Measurements from ENCODE around the gene BAIAP2L2.

The BAIAP2L2 gene

DNA sequence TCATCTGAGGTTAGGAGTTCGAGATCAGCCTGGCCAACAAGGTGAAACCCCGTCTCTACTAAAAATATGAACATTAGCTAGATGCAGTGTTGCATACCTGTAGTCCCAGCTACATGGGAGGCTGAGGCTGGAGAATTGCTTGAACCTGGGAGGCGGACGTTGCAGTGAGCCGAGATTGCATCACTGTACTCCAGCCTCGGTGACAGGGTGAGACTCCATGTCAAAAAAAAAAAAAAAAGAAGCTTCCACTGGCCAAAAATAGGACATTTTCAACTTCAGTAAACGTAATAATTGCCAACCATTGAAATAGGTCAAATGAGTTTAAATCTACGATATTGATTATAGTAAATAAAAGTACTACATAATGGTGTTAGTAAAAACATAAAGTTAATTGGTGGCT, 6.8 kb downstream of the BAIAP2L2 start:
- Mint-ChIP-seq H3K9me3 (ENCODE audit: low read depth) (no peaks in the 10 kb centered on the region), H3K27ac (no peak overlapping the region), H3K4me3 (no peak overlapping the region), H3K36me3 (no peaks in the 10 kb centered on the region), H3K27me3 (no peaks in the 10 kb centered on the region), H3K4me1 (ENCODE audit: low read depth) (peaks cover 2% of the 10 kb centered on the region)

DNA sequence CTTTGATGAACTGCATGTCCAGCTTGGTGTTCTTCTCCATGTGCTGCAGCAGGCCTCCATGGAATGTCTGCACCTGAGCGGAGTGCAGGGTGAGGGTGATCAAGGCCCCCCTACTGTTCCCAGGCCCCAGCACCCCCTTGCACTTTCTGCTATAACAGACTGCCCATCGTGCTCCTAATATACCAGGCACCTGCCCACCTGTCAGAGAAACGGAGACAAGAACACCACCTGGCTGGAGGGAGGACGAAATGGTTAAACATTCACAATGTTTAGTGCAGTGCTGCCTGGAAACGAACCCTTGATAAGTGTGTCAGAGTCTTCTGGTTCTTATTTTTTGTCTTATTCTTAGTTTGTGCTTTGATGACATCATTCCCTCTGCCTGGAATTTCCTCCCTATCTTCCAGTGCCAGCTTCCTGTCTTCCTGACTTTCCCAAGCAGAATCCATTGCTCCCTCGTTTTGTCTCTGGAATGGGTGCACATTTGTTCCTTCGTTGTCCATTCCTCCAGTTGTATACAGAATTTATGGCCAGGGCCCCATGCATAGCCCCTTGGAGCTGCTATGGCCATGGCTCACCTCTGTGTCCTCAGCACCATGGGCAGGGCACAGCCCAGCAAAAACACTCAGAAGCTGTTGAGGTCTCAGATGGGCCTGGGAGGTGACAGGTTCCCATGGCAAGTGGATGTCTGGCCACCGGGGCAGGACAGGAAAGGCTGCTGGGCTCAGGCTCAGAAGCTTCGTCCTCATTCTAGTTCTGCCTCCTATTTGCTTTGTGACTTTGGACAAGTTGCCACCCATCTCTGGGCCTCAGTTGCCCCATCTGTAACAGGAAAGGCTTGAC, 11.9 kb downstream of the BAIAP2L2 start:
- peaks cover 8% of the 10 kb centered on the region for H3K36me3 Mint-ChIP-seq
- H3K4me3 Mint-ChIP-seq: no peak overlapping the region
- H3K27ac Mint-ChIP-seq: no peak overlapping the region
- H3K4me1 Mint-ChIP-seq (ENCODE audit: low read depth): no peaks in the 10 kb centered on the region
- H3K9me3 Mint-ChIP-seq (ENCODE audit: low read depth): no peaks in the 10 kb centered on the region
- no peaks in the 10 kb centered on the region for H3K27me3 Mint-ChIP-seq

DNA sequence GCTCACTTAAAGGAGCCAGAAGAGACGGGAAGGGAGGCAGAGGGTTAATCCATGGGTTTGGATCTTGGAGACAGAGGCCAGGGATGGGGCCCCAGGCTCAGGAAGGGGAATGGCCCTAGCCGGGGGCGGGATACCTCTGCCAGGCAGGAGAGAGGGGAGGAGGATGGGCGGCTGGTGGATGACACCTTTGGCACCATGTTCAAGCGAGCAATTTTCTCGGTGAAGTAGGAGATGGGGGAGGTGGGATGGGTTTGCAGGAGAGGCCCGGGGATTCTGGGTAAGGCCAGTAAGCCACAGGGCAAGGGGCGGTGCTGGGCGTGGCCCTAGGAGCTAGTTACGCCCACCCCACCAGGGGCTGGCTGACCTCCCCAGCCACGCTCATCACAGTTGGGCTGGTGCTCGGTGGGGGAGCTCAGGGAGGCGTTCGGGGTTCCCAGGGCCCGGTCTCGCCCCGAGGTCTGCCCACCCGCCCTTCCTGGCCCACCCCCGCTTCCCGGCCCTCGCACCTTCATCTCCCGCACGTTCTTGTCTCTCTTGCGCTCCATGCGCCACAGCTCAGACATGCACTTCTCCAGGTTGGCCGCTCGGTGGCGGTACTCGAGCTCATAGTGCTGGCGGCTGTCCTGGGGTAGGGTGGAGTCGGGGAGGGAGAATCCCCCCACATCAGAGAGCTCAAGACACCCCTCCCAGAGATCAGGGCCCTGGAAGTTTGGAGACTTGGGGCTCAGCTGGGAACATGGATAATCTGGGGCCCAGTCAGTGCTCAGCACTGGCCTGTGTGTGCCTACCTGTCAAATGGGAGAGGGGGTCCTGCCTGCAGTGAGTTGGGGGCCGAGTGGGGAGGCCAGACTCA, 12.7 kb downstream of the BAIAP2L2 start:
- Mint-ChIP-seq H3K9me3 (ENCODE audit: low read depth) (no peaks in the 10 kb centered on the region), H3K4me1 (ENCODE audit: low read depth) (no peaks in the 10 kb centered on the region), H3K27me3 (no peaks in the 10 kb centered on the region), H3K36me3 (peaks cover 8% of the 10 kb centered on the region), H3K27ac (no peak overlapping the region), H3K4me3 (no peak overlapping the region)

DNA sequence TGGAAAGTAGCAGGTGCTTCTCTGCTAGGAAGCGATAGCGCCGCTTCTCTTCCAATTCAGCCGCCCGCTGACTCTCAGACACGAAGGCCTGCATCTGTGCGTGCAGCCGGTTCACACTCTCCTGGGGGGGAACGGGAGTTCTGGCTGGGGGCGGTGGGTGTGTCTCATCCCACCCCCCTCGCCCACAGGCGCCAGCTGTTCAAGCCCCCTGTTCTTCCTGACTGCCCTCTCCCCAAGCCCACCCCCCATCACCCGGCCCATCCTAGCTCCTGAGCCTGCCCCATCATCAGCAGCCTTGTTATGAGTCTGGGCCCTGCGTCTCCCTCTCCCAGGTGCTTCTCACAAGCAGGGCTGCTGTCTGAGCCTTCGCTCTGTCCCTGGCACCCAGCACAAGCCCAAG, 13.4 kb downstream of the BAIAP2L2 start:
- Mint-ChIP-seq H3K27ac (no peak overlapping the region), H3K27me3 (no peaks in the 10 kb centered on the region), H3K36me3 (peaks cover 8% of the 10 kb centered on the region)

DNA sequence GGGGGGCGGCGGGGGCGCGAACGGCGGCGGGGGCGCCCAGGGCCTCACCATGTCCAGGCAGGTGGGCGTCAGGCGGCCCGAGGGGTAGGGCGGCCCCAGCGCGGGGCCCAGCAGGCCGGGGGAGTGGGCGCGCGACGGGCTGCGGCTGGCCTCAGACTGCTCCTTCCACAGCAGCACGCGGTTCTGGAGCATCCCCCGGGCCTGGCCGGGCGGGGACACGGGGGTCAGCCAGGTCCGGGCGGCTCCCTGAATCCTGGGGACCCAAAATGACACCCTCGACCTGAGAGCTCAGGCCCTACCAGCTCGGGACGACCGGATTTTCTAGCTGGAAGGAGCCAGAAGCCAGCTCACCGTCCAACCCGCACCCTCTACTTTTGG, 21.0 kb downstream of the BAIAP2L2 start:
- H3K27ac Mint-ChIP-seq: no peak overlapping the region
- H3K27me3 Mint-ChIP-seq: peaks cover 5% of the 10 kb centered on the region
- H3K36me3 Mint-ChIP-seq: peaks cover 7% of the 10 kb centered on the region
- H3K4me1 Mint-ChIP-seq (ENCODE audit: low read depth): peaks cover 2% of the 10 kb centered on the region
- H3K4me3 Mint-ChIP-seq: no peak overlapping the region
- no peaks in the 10 kb centered on the region for H3K9me3 Mint-ChIP-seq (ENCODE audit: low read depth)

More for the DNA sequence above, 13.4 kb downstream of the BAIAP2L2 start:
- Mint-ChIP-seq H3K4me3 (no peak overlapping the region), H3K4me1 (ENCODE audit: low read depth) (no peaks in the 10 kb centered on the region), H3K9me3 (ENCODE audit: low read depth) (no peaks in the 10 kb centered on the region)

DNA sequence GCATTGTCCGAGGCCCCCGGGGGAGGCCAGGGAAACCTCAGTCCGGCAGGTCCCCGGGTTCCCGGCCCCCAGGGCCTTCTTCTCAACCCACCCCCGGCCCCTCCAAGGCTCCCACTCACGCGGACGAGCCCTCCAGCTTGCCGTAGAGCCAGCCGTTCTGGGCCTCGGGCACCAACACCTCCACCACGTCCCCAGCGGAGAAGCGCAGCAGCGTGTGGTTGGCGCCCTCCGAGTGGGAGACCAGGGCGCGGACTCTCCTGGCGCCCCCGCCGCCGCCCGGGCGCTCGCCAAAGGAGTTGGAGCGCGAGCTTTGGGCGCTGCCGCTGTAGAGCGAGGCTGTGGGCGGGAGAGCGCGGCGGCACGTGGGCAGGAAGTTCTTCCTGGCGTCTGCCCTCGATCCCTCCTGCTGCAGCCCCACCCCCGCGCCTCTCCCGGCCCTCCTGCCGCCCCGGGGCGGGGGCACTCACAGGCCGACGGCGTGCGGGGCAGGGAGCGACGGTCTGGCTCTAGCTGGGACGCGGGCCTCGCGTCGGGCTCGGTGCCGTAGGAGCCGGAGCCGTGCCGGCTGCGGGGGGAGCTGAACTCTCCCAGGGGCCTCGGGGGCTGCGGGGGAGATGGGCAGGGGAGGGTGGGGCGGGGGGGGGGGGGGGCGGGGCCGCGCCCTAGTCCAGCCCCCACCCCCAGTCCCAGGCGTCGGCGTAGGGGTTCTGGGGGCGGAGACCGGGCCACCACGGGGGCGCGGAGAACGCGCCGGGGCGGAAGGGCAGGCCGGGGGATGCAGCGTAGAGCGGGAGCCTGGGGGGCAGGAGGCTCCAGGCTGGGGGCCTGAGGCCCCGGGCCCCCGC, 21.6 kb downstream of the BAIAP2L2 start:
- Mint-ChIP-seq H3K4me3 (no peak overlapping the region), H3K27me3 (peaks cover 5% of the 10 kb centered on the region), H3K27ac (no peak overlapping the region), H3K9me3 (ENCODE audit: low read depth) (no peaks in the 10 kb centered on the region), H3K4me1 (ENCODE audit: low read depth) (peaks cover 2% of the 10 kb centered on the region), H3K36me3 (peaks cover 3% of the 10 kb centered on the region)

DNA sequence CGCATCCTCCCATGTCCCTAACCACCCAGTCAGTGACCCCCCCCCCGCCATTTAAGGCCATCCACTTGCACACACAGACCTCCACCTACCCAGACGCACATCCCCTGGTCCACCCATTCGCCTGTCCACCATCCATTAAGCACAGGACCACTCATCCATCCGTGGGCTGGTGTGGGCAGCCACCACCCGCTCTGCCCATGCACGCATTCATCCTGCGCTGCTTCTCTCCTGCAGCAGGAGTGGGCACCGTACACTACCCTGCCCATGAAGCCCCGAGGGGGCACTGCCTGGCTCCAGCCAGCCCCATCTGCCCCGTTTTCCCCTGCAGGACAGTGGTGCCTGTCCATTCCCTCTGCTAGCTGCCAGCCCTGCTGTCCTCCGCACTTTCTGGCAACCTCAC, 22.6 kb downstream of the BAIAP2L2 start:
- H3K9me3 Mint-ChIP-seq (ENCODE audit: low read depth): no peaks in the 10 kb centered on the region

DNA sequence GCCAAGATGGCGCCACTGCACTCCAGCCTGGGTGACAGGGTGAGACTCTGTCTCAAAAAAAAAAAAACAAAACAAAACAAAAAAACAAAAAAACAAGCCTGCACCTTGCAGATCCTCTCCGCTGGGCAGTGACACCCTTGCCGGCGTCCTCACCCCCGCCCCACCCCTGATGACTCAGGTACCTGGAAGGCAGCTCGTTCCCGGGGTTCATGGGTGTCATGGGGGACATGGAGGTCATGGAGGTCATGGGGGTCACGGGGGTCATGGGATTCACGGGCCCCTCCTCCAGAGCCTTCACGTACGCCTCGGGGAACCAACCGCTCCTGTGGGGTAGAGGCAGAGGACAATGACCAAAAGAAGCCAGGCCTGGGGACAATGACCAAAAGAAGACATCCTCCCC, 23.5 kb downstream of the BAIAP2L2 start:
- Mint-ChIP-seq H3K9me3 (ENCODE audit: low read depth) (no peaks in the 10 kb centered on the region), H3K27ac (no peak overlapping the region), H3K4me1 (ENCODE audit: low read depth) (peaks cover 2% of the 10 kb centered on the region)

More for the DNA sequence above, 22.6 kb downstream of the BAIAP2L2 start:
- H3K4me1 Mint-ChIP-seq (ENCODE audit: low read depth): peaks cover 2% of the 10 kb centered on the region
- H3K27ac Mint-ChIP-seq: no peak overlapping the region
- peaks cover 2% of the 10 kb centered on the region for H3K36me3 Mint-ChIP-seq
- H3K4me3 Mint-ChIP-seq: peak overlapping the region; percentile 33
- H3K27me3 Mint-ChIP-seq: peaks cover 5% of the 10 kb centered on the region

DNA sequence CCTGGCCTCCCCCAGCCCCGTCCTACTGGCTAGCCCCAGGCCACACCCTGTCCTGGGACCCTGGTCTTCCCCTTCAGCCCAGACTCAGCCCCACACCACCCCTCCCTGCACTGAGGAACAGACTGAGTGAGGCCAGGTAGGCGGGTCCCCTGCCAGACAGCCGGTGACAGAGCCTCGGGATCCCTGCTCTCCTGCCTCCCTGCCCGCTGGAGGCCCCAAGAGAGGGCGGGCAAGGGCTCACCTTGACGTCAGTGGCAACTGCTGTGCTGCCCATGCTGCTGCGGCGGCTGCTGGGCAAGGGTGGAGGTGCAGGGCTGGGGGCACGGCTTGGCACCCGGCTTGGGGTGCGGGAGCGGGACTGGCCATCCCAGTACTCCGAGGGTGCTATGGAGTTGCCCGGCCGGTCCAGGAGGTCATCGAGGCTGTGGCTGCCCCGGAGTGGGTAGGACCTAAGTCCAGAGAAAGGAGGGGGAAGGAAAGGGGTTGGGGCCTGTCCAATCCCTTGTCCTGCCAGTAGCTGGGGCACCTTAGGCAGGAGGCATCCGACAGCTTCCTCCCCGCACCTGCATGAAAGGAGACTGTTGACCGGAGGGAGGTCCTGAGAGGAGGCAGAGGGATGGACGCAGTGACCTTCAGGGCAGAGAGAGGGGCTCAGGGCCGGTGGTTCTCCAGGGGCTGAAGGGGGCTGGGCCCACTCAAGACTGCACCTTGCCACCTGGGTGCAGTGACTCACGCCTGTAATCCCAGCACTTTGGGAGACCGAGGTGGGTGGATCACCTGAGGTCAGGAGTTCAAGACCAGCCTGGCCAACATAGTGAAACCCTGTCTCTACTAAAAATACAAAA, 24.3 kb downstream of the BAIAP2L2 start:
- no peak overlapping the region for H3K27ac Mint-ChIP-seq
- H3K27me3 Mint-ChIP-seq: peaks cover 5% of the 10 kb centered on the region
- H3K4me1 Mint-ChIP-seq (ENCODE audit: low read depth): peaks cover 2% of the 10 kb centered on the region
- no peaks in the 10 kb centered on the region for H3K9me3 Mint-ChIP-seq (ENCODE audit: low read depth)
- no peaks in the 10 kb centered on the region for H3K36me3 Mint-ChIP-seq
- H3K4me3 Mint-ChIP-seq: no peak overlapping the region

More for the DNA sequence above, 23.5 kb downstream of the BAIAP2L2 start:
- Mint-ChIP-seq H3K4me3 (no peak overlapping the region), H3K36me3 (peaks cover 2% of the 10 kb centered on the region), H3K27me3 (peaks cover 5% of the 10 kb centered on the region)

DNA sequence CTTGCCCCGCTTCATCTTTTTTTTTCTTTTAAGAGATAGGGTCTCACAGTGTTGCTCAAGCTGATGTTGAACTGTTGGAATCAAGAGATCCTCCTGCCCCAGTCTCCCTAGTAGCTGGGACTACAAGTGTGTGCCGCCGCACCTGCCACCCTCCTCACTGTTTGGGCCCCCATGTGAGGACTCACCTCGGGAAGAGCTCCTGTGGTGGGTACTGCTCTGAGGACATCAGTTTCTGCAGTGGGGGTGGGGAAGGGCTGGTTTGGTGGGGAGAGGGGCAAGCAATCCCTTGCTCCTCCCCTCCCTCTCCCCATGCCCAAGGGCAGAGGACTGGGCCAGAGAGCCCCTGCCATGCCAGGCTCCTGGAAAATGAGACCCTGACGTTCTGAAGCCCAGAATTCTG, 25.0 kb downstream of the BAIAP2L2 start:
- H3K27ac Mint-ChIP-seq: no peak overlapping the region
- peaks cover 5% of the 10 kb centered on the region for H3K27me3 Mint-ChIP-seq
- no peaks in the 10 kb centered on the region for H3K36me3 Mint-ChIP-seq
- H3K9me3 Mint-ChIP-seq (ENCODE audit: low read depth): no peaks in the 10 kb centered on the region
- H3K4me1 Mint-ChIP-seq (ENCODE audit: low read depth): peaks cover 2% of the 10 kb centered on the region
- no peak overlapping the region for H3K4me3 Mint-ChIP-seq

DNA sequence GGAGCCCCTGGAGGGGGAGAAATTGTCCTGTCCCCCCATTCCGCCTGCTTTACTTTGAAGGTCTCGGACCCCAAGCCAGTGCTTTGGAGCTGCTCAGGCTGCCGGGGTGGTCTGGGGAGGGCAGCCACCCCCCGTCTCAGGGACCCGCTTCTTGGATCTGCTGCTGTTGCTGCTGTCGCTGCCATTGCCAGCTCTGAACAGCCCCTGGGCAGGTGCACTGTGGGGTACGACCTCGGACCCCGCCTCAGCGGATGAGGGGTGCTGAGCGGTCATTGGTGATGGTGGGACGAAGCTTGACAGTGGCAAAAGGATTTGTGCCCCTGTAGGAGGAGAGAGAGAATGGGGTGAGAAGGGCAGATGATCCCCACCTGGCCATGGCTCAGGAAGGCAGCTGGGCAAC, 25.4 kb downstream of the BAIAP2L2 start:
- Mint-ChIP-seq H3K27ac (no peak overlapping the region), H3K36me3 (no peaks in the 10 kb centered on the region), H3K4me1 (ENCODE audit: low read depth) (no peaks in the 10 kb centered on the region), H3K27me3 (peaks cover 5% of the 10 kb centered on the region), H3K9me3 (ENCODE audit: low read depth) (no peaks in the 10 kb centered on the region), H3K4me3 (no peak overlapping the region)

DNA sequence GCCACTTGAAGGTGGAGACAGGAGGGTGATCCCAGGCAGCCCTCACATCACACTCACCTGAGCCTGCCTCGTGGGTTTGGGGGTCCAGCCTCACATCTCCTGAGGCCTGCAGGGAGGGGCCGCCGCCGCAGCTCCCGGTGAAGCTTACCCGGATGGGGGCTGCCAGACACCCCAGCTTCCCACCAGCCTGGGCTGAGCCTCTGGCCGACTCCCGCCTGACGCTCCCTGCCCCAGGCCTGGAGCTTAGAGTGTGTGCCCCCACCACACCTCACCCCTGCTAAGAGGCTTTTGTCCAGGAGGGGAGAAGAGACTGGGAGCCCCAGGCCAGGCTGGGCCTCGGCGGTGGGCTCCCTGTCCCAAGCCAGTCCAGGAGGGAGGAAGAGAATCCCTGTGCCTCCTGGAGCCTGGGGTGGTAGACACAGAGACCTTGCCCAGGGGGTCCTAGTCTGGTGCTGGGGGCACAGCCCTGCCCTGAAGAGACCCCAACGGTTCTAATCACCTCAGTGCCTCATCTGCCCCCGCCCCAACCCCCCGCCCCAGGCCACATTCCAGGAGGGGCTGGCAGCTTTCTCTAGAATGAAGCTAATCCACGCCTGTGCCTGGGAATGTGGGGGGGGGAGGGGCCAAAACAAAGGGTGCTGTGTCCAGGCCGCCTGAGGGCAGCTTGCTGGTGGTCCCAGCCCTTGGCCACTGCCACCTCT, 26.4 kb downstream of the BAIAP2L2 start, which contains the start of gene SLC16A8:
SLC16A8 (minus strand) TSS at position 254 of the 701 bp plus-strand sequence. CDS start 1,311 bp downstream, outside the sequence.
- H3K27me3 Mint-ChIP-seq: peaks cover 6% of the 10 kb centered on the region
- H3K36me3 Mint-ChIP-seq: no peaks in the 10 kb centered on the region
- no peak within 1 kb of the TSS for H3K27ac Mint-ChIP-seq
- no peaks in the 10 kb centered on the region for H3K4me1 Mint-ChIP-seq (ENCODE audit: low read depth)
- no peak within 1 kb of the TSS for H3K4me3 Mint-ChIP-seq
- H3K9me3 Mint-ChIP-seq (ENCODE audit: low read depth): no peaks in the 10 kb centered on the region

DNA sequence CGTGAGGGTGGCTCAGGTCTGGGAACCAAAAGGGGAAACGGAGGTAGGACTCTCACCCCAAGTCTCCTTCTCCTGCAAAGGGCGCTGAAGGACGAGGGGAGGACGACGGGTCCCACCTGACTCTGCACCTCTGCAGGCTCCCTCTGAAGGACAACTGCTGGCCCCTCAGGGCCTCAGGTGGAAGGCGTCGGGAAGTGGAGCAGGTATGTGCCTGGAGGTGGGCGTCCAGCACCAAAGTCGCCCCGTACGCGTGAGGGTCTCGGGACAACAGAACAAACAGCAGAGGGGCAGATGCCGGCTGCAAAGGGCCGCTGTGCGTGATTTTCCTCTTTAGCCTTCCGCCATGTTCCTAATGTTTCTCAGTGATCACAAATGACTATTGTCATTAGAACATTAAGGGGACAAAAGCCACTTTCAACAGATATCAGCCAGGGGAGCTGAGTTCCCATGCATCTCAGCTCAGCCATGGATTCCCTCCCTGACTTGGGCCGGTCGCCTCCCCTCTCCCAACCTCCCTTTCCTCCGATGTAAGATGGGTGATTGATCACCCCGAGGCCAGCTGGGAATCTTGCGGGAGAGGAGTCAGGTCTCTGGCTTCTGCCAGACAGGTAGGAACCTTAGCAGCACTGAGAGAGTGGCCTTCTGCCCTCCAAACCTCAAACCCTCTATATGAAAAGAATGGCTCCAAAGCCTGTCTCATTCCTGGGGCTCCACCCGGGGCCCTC, 27.3 kb downstream of the BAIAP2L2 start:
- no peak overlapping the region for H3K4me3 Mint-ChIP-seq

More for the DNA sequence above, 27.3 kb downstream of the BAIAP2L2 start:
- Mint-ChIP-seq H3K4me1 (ENCODE audit: low read depth) (no peaks in the 10 kb centered on the region), H3K27ac (no peak overlapping the region), H3K27me3 (peaks cover 6% of the 10 kb centered on the region), H3K36me3 (no peaks in the 10 kb centered on the region), H3K9me3 (ENCODE audit: low read depth) (no peaks in the 10 kb centered on the region)

Data from activated naive CD8-positive, alpha-beta T cell (primary cell).